Esophagus squamous epithelium (tissue), 5 donors: ENCODE measurements around the gene FAM193B. TPM values are rescaled to one million over a fixed set of nuclear protein-coding genes. Genes with fewer than 3 reads are reported as not detected.

Source experiments
- DNase-seq: peaks from one replicate; lab custom pipeline; 2025; lab: John Stamatoyannopoulos, UW
- H3K27ac ChIP-seq, 4 donors: fragments of 200-600 bp; sonication (generic); one replicate each; pipeline ENCODE4 v1.5.1; 2016 to 2019; ENCODE audit warnings: mild to moderate bottlenecking in 1 of 4
- H3K27me3 ChIP-seq, 4 donors: fragments of 200-600 bp; sonication (generic); 1 replicate in 3 of 4; 2 replicates in 1 of 4; pipeline versions ENCODE4 v1.5.1 to v1.6.0; 2017 to 2021; ENCODE audit warnings: antibody characterized with exemption in 1 of 4
- H3K36me3 ChIP-seq, 3 donors: fragments of 200-600 bp; sonication (generic); one replicate each; pipeline ENCODE4 v1.5.1; 2016 to 2019
- H3K4me1 ChIP-seq, 3 donors: fragments of 200-600 bp; sonication (generic); one replicate each; pipeline ENCODE4 v1.5.1; 2017 to 2019
- H3K4me3 ChIP-seq, 4 donors: fragments of 200-600 bp; sonication (generic); 1 replicate in 3 of 4; 2 replicates in 1 of 4; pipeline ENCODE4 v1.5.1; 2016 to 2019; ENCODE audit warnings: mild to moderate bottlenecking in 2 of 4, moderate library complexity in 1 of 4
- H3K9me3 ChIP-seq, 3 donors: fragments of 200-600 bp; sonication (generic); one replicate each; pipeline ENCODE4 v1.5.1; 2016 to 2019
- POLR2A ChIP-seq, 4 donors: fragments of 450-650 bp; IDR thresholded peaks; one replicate each; pipeline ENCODE4 v1.6.1; 2017; ENCODE audit warnings: antibody characterized with exemption in 4 of 4, mild to moderate bottlenecking in 4 of 4, moderate library complexity in 3 of 4
- WGBS, 2 donors: methylation state at CpG; one replicate each; pipeline ENCODE4 v1.1.5; 2018; 5-methylcytosine and 5-hydroxymethylcytosine counted together
- intact Hi-C: fragments of 100-400 bp; cut with DNase I; formaldehyde crosslinking; loops from one replicate; pipeline ENCODE4 v1.15.0; 2022
- total RNA-seq, 4 donors: library from RNA; depleted of rRNA; stranded (reverse); fragments of >200 nt; gene quantifications; one replicate each; pipeline ENCODE4 v1.1.0, GENCODE V29; 2016
- TF ChIP-seq, protein P1 (sequence below), 6 experiments: fragments of 450-650 bp in 4 of 6; fragments of 200-600 bp in 2 of 6; sonication (generic) in 2 of 6; IDR thresholded peaks; one replicate each; pipeline ENCODE4 v1.5.1; 2016 to 2019; ENCODE audit warnings: antibody characterized with exemption in 6 of 6, mild to moderate bottlenecking in 4 of 6, moderate library complexity in 4 of 6
- donor health status: DM: yes; HTN: yes; CAD: no.

FAM193B gene
- total RNA-seq, 4 donors from 2014 or later = 28.5 to 52.1 (median 41.9) TPM

GRCh38 chr5:177598477-177598876, 44.1 kb upstream of the FAM193B start:
- Histone ChIP-seq H3K36me3 (peaks cover 18 to 34% (median 33%) of the 10 kb centered on the region in 3 donors), H3K9me3 (no peaks in the 10 kb centered on the region), H3K27ac (no peak overlapping the region), H3K4me3 (no peak overlapping the region), H3K27me3 (no peaks in the 10 kb centered on the region), H3K4me1 (peaks cover 20 to 53% (median 29%) of the 10 kb centered on the region in 3 donors)
- no peak for DNase-seq
- WGBS, 2 donors = 42 to 44% methylated on average over 5 of the region's 5 CpGs
- TF ChIP-seq, protein P1, sequence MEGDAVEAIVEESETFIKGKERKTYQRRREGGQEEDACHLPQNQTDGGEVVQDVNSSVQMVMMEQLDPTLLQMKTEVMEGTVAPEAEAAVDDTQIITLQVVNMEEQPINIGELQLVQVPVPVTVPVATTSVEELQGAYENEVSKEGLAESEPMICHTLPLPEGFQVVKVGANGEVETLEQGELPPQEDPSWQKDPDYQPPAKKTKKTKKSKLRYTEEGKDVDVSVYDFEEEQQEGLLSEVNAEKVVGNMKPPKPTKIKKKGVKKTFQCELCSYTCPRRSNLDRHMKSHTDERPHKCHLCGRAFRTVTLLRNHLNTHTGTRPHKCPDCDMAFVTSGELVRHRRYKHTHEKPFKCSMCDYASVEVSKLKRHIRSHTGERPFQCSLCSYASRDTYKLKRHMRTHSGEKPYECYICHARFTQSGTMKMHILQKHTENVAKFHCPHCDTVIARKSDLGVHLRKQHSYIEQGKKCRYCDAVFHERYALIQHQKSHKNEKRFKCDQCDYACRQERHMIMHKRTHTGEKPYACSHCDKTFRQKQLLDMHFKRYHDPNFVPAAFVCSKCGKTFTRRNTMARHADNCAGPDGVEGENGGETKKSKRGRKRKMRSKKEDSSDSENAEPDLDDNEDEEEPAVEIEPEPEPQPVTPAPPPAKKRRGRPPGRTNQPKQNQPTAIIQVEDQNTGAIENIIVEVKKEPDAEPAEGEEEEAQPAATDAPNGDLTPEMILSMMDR (IDR thresholded peaks at IDR 0.05) = no peak
- TF ChIP-seq POLR2A (IDR thresholded peaks at IDR 0.05) = no peak
- intact Hi-C loops = no loop called here

DNA sequence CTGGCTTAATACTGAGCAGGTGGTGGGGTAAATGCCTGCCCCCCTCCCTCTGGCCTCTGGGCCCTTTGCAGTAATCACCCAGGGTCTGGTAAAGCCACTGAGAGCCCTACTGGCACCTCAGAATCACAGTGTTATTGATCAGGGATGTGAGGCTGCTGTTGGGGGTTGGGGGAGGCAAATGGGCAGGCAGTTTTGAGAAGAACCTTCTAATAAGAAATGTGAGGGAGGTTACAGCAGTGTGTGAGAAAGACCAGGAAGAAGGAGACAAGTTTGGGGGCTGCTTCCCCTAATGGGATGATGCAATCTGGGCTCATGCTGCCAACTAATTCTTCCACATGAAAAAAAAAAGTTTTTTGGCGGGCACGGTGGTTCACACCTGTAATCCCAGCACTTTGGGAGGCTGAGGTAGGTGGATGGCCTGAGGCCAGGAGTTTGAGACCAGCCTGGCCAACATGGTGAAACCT, 42.4 kb upstream of the FAM193B start:
- DNase-seq = no peak
- WGBS, 2 donors = 89 to 100% methylated on average over 2 of the region's 2 CpGs
- intact Hi-C loops = no loop called here
- TF ChIP-seq, protein P1 (IDR thresholded peaks at IDR 0.05) = no peak
- no peak for TF ChIP-seq POLR2A (IDR thresholded peaks at IDR 0.05)
- H3K27ac ChIP-seq = no peak overlapping the region
- H3K4me1 ChIP-seq = peaks cover 20 to 48% (median 22%) of the 10 kb centered on the region in 3 donors
- H3K4me3 ChIP-seq = no peak overlapping the region
- no peaks in the 10 kb centered on the region for H3K27me3 ChIP-seq
- H3K36me3 ChIP-seq = peaks cover 18 to 37% (median 35%) of the 10 kb centered on the region in 3 donors
- no peaks in the 10 kb centered on the region for H3K9me3 ChIP-seq

- DNase-seq = no peak
- 91 to 94% methylated on average over 2 of the region's 2 CpGs for WGBS, 2 donors
Observed at GRCh38 chr5:177595991-177596774, 41.8 kb upstream of the FAM193B start.

GRCh38 chr5:177595026-177595585, 40.7 kb upstream of the FAM193B start:
- H3K27me3 ChIP-seq = peaks cover 0 to 7% (median 0%) of the 10 kb centered on the region in 4 donors
- TF ChIP-seq, protein P1 (IDR thresholded peaks at IDR 0.05) = no peak
- TF ChIP-seq POLR2A (IDR thresholded peaks at IDR 0.05) = no peak
- no peak overlapping the region for H3K4me3 ChIP-seq
- intact Hi-C loops = no loop called here
- H3K36me3 ChIP-seq = peaks cover 18 to 37% (median 35%) of the 10 kb centered on the region in 3 donors
- H3K27ac ChIP-seq = no peak overlapping the region
- no peak for DNase-seq
- H3K4me1 ChIP-seq = peaks cover 9 to 37% (median 11%) of the 10 kb centered on the region in 3 donors
- no peaks in the 10 kb centered on the region for H3K9me3 ChIP-seq
- WGBS, 2 donors = 93 to 96% methylated on average over 5 to 7 of the region's 8 CpGs

More at GRCh38 chr5:177595991-177596774, 41.8 kb upstream of the FAM193B start:
- H3K36me3 ChIP-seq = peaks cover 18 to 37% (median 35%) of the 10 kb centered on the region in 3 donors
- H3K27me3 ChIP-seq = no peaks in the 10 kb centered on the region
- H3K4me3 ChIP-seq = no peak overlapping the region
- H3K4me1 ChIP-seq = peaks cover 16 to 46% (median 16%) of the 10 kb centered on the region in 3 donors
- H3K27ac ChIP-seq = no peak overlapping the region
- TF ChIP-seq, protein P1 (IDR thresholded peaks at IDR 0.05) = no peak
- TF ChIP-seq POLR2A (IDR thresholded peaks at IDR 0.05) = no peak
- intact Hi-C loops = no loop called here
- H3K9me3 ChIP-seq = no peaks in the 10 kb centered on the region

- intact Hi-C loops = no loop called here
- Histone ChIP-seq H3K4me3 (no peak overlapping the region), H3K4me1 (peaks cover 9 to 31% (median 11%) of the 10 kb centered on the region in 3 donors), H3K27ac (no peak overlapping the region), H3K9me3 (no peaks in the 10 kb centered on the region), H3K27me3 (peaks cover 0 to 16% (median 0%) of the 10 kb centered on the region in 4 donors), H3K36me3 (peaks cover 18 to 37% (median 35%) of the 10 kb centered on the region in 3 donors)
- DNase-seq = no peak
- whole genome bisulfite sequencing, 2 donors = 88 to 95% methylated on average over 8 of the region's 8 CpGs
- TF ChIP-seq POLR2A (IDR thresholded peaks at IDR 0.05) = no peak
- TF ChIP-seq, protein P1 (IDR thresholded peaks at IDR 0.05) = no peak
Observed at GRCh38 chr5:177594071-177594470, 39.7 kb upstream of the FAM193B start.
